NCI-H146 (cell line): ENCODE data around the gene TRIM45.

ENCODE experiments used
- DNase-seq: peaks from one replicate; lab custom pipeline; 2025; lab: John Stamatoyannopoulos, UW

TRIM45 gene

DNA sequence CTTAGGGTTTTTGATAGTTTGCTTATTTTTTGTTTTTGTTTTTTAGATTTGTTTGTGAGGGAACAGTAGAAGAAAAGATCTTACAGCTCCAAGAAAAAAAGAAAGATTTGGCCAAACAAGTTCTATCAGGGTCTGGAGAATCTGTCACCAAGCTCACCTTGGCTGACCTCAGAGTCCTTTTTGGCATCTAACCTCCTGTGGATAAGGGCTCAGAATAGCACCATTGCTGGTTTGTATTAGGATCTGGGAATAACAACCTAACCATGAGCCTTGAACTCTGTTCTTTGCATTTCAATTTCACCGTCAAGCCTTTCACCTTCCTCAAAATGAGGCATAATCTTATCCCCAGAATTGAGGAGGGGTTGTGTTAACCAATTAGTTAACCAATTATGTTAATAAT, 20.2 kb downstream of the TRIM45 start:
- no peak for DNase-seq

DNA sequence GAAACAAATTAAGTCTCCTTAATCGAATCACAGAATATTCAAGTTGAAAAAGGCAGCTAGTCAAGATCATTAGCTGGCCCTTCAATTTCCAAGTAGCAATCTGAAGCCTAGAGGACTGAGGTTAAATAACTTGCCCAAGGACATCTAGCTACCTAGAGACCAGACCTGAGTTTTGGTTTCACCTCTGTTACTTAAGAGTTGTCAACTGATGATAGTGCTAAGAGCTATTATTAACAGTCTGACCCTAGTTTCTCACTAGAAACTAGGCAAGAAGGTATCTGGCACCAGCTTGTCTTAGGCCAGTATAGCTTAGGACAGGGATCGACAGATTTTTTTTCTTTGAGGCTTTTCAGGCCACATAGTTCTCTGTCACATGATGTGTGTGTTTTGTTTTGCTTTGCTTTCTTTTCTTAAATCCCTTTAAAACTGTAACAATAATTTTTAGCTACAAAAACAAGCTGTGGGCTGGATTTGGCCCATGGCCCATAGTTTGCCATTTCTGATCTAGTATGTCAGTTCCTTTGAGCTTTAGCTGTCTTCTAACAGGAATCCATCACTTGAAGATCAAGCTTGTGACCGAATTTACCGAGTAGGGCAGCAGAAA, 23.2 kb downstream of the TRIM45 start:
- DNase-seq = no peak

DNA sequence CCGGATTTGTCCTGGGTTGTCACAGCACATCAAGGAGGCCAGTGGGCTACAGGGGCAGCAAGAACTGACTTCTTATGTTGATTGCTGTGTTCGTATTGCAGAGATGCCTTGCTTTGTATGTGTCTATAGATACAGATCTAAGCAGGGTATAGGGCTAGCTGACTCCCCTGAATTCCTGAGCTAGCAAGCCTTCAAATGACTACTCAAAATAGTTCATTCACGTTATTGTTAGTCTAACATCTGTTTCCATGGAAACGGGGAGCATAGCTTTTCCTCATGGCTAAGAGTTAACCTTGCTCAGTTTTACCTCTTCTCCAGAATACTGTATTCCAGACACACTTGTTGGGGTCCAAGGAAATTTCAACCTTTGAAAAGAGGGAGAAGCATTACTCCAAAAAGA, 24.1 kb downstream of the TRIM45 start:
- DNase-seq = no peak

DNA sequence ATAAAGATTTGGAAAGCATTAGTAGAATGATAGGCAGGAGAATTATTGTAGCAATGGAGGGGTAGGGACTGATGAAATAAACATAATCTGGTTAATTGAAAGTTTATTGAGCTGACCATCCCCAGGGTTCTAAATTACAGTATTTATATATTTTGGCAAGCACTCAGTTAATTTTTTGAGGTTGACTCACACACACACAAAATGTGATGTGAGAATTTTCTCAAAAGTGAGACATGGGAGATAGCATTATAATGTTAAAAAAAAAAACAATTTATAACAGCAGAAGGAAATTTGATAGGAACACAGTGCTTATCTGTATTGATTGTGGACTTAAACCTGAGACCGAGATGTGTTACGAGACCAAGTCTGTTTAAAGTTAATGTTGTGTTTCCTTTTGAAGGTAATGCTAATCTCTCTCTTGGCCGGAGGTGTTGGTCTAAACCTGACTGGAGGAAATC, 24.6 kb downstream of the TRIM45 start:
- DNase-seq = no peak

DNA sequence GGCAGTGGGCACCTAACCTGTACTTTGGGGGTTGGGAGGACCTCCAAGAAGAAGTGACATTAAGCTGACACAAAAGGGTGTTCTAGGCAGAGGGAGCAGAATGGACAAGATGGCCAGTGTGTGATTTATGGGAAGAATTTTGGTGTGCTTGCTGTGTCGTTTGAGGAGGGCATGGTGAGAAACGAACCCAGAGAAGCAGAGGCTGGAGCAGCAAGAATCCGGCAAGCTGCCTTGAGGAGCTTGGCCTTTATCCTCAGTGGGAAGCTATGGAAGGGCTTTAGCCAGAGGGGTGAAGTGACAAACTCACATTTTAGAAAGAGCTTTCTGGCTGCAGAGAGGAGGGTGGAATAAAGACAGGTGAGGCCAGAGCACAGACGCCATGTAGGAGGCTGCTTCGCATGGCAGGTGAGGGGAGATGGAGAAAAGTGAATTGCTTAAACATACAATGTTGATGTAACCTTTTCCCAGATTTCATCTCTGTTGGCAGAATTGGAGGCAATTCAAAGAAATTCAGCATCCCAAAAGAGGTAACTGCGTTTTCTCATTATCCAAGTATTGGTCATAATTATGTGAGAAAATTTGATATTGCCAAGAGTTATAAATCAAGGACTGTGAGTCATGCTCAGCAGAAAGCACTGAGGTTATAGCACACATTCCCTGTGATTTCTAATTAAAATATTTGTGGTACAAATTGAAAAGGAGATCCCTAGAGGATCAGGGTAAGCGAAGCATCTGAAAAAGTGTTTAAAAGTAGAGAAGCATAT, 26.5 kb downstream of the TRIM45 start:
- no peak for DNase-seq

DNA sequence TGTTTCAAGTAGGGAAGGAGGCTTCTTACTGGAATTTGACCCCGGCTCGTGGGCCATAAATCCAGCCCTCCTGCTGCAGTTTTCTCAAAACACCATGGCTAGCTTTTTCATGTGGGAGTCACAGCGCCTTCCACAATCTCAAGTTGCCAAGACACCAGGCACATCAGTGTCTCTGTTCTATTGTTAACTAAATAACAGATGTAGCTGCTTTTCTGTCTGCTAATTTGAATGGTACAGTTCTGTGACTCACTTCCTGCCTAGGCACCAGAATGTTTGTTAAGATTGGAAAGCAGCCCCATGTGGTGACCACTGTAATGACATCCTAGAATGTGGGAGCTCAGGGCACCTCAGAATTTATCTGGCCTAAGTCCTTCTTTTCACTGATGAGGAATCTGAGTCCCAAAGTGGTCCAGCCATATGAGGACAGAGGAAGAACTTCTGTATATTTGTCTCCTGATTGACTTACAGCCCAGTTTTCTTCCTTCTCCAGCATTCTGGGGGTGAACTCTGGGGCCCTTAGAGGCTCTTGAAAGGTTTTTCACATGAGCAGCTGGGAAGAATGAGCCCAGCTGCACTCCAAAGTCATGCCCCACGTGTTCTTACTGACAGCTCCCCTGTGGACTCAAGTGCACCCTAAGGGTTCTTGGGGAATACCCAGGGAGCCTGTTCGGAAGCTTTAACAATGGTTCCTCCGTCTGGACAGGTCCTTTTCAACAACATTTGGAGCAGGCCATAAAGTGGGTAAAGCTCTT, 27.5 kb downstream of the TRIM45 start:
- peak; percentile 7 for DNase-seq

DNA sequence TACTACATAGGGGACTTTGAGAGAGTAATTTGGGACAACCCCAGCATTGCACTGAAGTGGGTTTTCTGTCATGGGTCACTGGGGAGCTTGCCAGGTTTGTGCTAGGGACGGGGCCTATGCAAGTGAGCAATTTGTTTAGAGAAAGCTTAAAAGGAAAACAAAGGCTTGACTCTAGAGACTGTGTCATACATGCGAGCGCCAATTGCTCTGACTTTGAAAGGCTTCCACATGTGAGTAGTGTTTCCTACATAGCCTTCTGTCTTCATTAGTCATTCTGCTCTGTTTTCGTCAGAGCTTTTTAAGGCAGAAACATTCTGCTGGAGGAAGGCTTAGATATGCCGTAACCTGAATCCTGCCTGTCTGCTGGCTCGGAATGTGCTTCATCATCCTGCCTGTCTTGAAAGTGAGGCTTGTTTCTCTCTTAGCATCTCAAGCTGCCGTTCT, 28.4 kb downstream of the TRIM45 start:
- no peak for DNase-seq

DNA sequence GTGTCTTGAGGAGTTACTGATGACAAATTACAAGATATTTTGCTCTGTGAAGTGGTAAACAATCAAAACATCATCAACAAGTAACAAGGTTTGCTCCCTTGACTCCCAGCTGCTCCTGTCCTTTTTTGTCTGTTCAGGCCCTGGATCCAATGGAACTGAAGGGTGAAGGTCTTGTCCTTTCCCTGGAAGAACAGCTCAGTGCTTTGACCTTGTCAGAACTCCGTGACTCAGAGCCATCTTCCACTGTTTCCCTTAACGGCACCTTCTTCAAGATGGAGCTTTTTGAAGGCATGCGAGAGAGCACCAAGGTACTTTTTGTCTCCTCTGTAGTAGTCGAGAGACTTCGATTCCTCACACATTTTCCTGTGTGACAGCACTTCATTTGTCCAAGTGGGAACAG, 29.0 kb downstream of the TRIM45 start:
- no peak for DNase-seq

DNA sequence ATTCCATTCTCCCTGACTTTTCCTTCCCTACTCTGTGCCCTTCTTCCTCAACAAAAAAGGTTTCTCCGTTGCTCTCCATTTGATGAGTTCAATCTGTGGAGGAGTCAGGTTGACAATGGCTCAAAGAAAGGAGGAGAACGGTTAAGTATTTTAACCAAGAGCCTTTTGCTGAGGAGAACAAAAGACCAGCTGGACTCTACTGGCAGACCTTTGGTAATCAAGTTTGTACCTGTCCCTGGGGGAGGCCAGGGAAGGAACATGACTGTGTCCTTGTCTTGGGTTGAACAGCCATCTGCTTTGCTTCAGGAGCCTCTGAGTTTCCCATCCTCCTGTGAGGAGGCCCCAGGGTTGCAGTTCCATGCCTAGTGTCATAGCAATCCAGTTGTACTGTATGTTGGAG, 31.6 kb downstream of the TRIM45 start:
- no peak for DNase-seq

DNA sequence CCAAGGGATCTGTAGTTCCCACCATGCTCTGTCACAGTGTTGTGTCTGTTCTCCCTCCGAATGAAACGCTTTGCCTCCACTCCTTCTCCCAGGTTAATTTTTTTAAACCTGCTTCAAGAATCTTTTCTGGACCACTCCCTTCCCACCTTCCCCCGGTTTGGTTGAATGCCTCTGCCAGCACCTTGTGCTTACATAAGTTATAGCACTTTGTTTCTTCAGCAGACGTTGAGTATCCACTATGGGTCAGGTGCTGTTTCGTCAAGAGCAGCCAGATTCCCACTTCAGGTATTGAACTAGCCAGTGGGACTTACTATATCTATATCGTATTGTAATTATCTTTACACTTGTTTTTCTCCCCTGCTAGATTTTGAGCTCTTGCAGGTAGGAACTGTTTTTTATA, 33.9 kb downstream of the TRIM45 start:
- DNase-seq = no peak

DNA sequence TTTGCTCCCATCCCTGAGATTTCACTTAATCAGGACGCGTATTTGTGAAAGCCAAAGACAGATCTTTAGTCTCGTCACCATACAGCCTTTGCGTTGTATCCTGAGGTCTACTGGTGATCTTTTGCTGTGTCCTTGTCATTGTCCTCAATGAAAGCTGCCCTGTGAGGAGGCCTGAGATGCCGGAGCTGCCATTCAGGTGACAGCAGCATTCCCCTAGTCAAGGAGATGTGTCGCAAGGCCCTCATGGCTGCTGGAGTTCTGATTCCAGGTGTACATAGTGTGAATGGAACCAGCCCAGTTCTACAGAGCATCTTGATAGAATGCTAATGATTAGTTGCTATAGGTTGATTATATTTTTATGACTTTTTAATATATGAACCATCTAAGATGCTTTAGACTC, 37.3 kb downstream of the TRIM45 start:
- DNase-seq = no peak

DNA sequence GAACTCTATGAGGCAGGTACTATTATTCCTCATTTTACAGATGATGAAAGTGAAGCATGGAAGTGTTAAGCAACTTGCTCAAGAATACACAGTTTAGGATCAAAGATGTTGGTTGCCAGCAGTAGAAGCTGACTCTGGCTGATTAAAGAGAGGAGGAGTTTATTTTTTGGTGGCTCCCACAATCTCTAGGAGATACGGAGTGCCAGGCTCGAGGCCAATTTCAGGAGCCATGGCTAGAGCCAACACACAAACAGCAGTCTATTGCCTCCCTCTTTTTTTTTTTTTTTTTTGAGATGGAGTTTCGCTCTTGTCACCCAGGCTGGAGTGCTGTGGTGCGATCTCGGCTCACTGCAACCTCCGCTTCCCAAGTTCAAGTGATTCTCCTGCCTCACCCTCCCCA, 41.8 kb downstream of the TRIM45 start:
- DNase-seq = no peak

DNA sequence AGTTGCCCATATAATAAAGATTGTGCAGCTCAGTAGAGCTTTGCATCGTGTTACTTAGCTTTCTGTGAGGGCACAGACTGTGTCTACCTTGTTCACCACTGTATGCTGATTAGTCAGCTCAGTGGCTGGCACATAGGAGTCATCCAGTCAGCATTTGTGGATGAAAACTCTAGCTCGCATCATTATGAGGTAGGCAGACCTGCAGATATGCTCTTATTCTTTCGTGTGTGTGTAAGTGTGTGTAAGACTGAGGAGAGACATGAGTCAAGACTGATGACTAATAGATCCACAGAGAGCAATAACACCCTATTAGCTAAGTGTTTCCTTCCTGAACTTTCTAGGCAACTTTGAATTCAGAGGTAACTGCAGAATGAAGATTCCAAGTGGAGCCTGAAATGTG, 44.3 kb downstream of the TRIM45 start:
- DNase-seq = no peak

DNA sequence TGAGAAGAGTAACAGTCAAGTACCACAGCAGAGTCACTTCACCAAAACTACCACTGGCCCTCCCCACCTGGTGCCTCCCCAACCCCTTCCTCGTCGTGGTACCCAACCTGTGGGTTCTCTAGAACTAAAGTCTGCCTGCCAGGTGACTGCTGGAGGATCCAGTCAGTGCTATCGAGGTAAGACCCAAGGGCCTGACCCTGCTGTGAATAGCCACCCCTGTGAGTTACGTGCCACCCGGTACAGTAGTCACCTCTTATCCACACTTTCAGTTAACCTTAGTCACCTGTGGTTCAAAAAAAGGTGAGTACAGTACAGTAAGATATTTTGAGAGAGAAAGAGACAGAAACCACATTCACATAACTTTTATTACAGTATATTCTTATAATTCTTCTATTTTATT, 44.9 kb downstream of the TRIM45 start:
- DNase-seq = no peak

DNA sequence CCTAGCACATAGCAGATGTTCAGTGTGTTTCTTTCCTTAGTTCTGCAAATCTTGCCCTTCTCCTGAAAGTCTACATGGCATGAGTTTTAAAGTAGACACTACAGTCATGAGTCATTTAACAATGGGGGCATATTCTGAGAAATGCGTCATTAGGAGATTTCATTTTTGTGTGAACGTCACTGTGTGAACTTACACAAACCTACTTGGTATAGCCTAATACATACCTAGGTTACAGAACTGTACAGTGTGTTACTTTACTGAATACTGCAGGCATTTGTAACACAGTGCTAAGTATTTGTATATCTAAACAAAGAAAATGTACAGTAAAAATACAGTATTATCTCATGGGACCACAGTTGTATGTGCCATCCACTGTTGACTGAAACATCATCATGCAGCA, 51.4 kb downstream of the TRIM45 start:
- no peak for DNase-seq

DNA sequence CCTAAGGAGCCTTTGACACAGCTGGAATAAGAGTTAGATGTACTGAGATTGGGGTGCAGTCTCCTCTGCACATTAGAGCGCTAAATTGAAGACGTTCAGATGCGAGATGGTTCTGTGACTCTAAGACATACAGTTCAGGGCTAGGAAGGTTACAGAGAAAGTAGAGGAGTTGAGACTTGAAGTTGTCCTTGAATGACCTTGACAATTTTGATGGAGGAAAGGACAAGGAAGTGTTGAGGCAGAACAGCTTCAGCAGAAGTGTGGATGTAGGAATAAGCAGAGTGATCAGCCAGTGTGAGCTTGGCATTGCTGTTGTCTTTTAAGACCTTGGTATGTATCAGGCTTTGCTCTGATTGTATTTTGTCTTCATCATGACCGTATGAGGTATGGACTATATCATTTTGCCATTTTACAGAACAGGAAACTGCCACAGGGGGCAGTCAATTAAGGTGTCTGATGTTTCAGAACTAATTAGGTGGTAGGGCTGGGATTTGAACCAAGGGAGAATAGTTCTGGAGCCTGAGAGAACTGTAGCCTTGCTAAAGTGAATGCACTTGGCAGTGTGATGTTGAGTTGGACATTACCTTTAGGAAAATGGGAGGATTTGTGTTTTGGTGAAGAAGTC, 52.2 kb downstream of the TRIM45 start:
- no peak for DNase-seq

DNA sequence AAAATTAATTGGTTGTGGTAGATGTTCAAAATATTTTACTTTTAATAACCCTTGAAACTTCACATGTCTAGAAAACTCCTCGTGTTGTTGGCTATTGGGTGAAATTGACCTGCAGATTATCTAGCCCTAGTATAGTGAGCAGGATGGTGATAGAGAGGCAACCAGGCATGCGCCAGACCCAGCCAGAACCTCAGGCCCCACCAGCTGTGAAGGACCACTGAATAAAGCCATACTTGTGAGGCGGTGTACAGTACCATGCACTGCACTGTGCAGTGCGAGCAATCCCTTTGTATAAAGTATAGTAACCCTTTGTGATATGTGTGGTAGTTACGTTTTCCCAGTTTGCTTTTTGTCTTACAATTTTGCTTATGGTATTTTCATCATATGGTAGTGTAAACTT, 53.0 kb downstream of the TRIM45 start:
- DNase-seq = no peak

DNA sequence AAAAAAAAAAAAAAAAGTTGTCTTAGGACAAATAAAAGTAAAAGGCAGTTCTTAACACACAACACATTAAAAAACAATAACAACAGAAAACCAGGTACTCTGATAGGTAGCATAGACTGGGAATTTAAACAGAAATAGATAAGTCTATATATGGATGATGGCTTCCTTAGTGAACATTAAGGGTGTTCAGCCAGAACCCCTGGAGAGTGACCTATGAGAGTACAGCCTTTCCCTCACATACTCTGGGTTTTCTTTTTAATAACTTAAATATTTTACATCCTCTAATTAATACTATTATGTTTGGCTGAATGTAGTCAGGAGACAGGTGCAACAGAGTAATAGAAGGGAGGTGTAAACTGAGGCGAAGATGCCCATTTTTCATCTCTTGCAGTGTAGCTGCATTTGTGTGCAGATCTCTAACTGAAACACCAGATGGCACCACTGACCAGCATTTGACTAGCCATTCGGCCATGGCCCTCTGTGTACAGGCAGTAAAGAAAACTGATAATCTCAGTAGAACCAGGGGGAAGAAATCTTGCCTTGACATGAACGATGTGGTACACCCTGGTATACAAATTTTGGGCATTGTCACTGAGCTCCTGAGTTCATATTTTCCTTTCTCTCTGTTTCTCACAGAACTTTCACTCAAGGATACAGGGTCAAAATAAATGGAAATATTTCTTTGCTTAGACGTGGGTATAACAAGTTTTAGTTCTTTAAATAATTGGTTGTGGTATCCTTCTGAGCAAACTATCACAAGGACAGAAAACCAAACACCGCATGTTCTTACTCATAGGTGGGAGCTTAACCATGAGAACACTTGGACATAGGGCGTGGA, 53.8 kb downstream of the TRIM45 start:
- peak; percentile 51 for DNase-seq

DNA sequence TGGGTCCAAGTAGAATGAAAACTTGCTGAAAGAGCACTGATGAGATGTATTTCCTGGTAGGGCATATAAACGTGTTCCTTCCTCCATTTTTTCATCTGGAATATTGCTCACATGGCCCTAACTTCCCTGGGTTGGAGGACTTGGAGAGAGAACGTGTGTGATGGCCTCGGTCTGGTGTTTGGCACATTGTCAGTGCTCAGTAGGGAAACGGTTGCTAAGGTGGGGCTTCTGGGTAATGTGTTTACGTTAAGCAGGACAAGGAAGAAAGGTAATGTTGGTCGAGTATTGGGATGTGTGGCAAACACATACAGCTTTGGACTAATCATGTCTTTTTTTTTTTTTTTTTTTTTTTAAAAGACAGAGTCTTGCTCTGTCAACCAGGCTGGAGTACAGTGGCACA, 55.2 kb downstream of the TRIM45 start:
- no peak for DNase-seq

DNA sequence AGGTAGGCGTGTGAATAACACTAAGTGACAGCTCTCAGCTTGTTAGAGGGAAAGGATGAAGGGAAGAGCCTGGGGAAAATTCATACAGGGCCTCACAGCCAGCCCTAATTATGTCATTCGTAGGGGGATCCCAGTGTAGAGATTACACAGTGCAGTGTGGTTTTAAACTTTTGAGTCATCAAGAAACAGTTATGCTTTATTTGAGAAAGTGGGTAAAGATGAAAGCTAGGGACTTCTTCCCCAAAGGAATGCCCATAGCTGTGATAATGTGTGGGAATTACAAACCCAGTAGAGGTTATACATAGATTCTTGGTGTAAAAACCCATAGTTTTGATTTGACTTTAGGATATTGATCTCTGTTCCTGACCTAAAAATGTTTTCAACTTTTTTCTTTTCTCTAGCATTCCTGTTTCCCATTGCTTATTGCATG, 59.5 kb downstream of the TRIM45 start:
- no peak for DNase-seq
